Suppressor macrophage (primary cell): ENCODE measurements around the gene FLRT3.

Experiments
- DNase-seq, 4 experiments: peaks; one replicate each; pipeline ENCODE4 v3.0.0-alpha.2; 2020 to 2022

Gene FLRT3

DNA sequence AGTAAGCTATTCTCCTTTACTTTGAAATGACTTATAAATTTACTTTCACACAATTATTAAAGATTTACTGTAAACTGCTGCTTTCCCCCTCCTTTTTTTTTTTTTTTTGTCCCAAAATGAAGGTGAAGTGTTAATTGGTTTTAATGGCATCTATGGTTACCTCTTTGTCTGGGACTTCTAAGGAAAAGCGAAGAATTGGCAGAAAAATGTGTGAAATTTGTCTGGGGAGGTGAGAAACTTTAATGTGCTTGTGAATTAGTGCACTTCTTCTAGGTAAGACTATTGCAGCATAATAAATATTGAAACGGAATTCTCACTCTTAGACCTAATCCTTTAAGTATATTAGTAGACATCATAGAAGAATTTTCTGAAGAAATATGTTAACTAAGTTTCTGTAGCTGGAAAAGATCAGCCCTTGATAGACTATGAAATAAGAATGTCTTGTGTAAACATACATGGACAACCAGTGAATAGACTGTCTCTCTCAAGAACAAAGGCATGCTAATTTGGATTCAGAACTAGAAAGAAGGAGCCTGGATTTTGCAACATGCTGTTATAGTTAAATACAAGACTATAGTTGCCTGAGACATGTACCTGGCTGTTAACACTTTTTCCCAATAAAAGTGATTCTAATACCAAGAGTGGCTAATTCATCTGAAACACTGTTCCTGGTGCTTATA is 23.9 kb downstream of the FLRT3 start:
- no peak for DNase-seq

DNA sequence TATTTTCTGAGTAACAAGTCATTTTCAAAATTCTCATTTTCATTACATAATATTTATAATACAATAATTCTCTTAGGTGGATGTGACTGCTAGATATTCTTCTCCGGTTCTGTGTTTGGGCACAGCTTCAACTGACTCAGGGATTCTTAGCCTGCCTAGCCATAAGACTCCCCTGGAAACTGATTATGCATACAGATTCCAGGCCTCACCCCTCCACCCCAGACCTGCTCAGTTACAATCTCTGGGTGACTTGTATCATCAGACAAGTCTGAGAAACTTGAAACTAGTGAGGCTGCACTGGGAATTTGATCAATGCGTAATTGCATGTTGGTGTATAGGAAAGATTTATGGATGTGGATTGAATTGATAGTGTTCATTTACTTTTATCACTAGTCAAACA is 25.4 kb downstream of the FLRT3 start:
- DNase-seq: no peak

DNA sequence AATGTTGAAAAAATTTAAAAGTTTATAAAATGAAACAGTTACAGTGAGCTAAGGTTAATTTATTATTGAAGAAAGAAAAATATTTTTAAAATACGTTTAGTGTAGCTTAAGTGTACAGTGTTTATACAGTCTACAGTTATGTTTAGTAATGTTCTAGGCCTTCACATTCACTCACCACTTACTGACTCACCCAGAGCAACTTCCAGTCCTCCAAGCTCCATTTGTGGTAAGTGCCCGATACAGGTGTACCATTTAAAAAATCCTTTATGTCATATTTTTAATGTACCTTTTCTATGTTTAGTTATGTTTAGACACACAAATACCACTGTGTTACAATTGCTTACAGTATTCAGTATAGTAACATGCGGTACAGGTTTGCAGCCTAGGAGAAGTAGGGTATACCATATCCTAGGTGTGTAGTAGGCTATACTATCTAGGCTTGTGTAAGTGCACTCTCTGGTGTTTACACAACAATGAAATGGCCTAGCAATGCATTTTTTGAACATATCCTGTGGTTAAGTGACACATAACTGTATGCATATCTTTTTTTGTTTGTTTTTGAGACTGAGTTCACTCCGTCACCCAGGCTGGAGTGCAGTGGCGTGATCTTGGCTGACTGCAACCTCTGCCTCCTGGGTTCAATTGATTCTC is 26.3 kb downstream of the FLRT3 start:
- DNase-seq: no peak

DNA sequence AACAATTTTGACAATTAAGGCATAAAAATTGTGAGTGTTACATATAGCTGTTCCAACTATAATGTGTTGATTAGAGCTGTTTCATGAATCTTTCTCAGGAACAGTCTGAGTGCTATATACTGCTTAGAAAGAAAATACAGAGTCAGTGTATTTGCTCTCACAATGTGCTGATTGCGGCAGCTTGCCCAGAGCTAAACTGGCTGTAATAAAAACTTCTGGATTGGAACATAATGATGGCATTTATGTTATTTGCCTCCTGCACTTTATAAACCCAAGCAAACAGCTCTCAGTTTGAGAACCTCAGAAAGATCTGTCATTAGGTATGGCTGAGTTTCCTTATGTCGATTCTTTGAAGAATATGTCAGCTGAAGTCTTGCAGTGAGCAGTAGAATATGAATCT is 29.5 kb downstream of the FLRT3 start:
- DNase-seq: no peak

DNA sequence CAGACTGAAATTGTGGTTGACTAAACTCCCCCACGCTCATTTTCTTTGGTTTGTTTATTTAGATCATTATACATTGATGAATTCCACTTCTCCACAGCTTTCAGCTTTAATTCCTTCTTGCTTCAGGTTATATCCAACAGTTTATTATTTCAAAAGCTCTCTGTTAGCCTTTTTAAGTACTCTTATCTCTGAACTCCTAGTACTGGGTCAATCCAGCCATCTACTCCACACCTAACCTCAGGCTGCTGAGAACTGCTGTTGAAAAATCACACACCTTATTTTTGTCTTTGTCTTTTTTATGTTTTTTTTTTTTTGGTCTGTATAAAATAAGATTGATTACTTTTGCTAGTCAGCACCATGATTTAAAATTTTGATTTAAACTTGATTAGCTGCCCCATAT is 32.9 kb downstream of the FLRT3 start:
- DNase-seq: no peak

DNA sequence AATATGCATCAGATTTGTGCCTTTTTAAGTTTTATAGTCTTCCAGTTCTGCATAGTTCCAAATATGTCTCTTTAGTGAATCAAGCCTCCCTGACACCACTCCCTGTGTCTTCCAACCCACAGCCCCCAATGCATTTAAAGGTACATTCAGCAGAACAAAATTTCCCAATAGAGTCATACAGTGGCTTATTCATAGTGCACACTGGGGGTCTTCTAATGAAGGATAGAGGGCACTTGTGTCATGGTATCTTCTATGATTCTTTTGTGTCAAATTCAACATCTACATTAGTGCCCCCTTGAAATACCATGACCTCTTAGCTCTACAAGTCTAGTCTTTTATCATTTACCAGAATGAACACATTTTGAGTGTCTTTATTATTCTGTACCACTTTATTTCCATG is 33.8 kb downstream of the FLRT3 start:
- no peak for DNase-seq

DNA sequence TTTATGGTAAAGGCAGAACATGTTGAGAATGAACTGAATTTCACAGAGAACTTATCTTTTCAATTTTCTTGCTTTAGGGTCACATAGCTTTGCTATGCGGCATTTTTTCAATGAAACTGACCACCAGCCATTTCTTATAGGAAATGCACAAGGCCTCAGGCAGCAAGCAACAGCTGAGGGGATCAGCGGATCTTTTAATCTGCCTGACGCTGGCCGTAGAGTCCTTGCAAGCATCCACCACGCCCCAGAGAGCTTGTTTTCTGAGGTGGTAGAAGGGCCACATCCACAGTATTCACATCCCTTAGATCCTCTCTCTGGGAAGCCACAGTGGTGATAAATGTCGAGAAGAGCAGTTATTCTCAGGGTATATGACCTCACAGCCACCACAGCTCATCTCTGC is 34.3 kb downstream of the FLRT3 start:
- no peak for DNase-seq

DNA sequence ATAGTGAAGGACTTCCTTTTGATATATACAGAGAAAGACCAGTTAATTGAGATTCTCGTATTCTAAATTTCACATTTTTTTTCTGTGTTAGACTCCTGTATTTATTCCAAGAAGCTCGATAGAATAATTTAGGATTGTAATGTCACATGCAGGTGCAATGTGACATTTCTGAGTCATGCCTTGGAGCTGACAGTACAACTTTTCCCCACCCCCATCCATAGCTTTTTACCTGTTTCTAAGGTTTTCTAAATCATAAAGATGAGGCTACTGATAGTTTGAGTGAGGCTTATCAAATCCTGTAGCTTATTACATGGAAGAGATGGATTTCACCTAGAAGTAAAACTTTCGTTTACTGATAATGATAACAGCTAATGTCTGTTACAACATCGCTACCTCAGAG is 37.6 kb downstream of the FLRT3 start:
- DNase-seq: no peak

DNA sequence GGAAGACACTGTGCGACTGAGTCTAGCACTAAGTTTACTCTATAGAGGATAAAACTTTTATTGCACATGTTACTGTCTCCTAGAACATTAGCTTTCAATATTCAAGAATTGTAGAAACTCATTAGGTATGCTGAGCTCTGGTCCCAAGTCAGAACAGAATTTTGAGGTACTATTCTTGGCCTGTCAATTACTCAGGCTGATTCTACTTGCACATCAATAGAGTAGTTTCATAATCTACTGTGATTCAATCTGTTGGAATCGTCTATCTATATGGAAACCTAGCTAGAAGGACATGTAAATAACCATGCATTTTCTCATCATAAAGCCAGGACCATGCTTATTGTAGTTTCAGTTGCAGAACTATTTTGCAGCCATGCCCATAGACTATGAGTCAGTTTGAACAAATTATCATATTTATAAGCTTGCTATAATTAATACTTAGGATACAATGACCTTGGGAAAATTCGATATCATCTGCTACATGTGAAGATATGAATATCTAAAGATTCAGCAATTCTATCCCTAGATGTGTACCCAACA is 41.6 kb downstream of the FLRT3 start:
- no peak for DNase-seq

DNA sequence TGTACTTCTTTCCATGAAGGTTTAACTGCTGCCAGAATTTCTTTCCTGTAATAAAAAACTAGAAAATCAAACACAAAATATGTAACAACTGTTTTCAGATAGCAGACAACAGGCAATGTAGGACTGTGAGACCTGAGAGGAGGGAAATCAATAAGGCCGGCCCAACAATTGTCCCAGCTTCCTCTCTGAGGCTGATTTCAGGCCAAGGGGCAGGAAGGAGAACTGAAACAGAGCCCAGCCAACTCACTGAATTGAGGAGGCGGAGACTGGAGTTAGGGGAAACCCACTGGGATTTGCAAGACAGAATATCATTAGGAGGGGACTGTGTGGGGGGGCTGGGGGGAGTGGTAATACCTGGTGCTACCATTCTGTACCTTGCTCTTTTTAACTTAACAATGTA is 42.2 kb downstream of the FLRT3 start:
- no peak for DNase-seq

DNA sequence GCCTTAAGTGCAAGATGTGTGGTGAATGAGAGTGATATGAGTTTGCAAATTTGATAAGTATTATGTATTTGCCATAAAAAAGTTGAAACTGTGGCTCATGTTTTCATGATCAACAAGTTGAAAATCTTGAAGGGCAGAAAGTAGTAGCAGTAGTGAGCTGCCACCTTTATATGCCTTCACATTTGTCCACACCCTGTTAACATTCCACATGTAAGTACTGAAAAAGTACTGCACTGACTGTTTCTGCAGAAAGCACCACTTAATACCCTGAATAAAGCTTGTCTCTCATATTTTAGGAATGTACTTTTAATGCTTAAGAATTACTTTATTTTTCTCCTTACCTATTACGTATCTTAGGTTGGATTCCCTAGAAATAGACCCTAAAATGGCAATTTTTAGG is 45.9 kb downstream of the FLRT3 start:
- DNase-seq: no peak

DNA sequence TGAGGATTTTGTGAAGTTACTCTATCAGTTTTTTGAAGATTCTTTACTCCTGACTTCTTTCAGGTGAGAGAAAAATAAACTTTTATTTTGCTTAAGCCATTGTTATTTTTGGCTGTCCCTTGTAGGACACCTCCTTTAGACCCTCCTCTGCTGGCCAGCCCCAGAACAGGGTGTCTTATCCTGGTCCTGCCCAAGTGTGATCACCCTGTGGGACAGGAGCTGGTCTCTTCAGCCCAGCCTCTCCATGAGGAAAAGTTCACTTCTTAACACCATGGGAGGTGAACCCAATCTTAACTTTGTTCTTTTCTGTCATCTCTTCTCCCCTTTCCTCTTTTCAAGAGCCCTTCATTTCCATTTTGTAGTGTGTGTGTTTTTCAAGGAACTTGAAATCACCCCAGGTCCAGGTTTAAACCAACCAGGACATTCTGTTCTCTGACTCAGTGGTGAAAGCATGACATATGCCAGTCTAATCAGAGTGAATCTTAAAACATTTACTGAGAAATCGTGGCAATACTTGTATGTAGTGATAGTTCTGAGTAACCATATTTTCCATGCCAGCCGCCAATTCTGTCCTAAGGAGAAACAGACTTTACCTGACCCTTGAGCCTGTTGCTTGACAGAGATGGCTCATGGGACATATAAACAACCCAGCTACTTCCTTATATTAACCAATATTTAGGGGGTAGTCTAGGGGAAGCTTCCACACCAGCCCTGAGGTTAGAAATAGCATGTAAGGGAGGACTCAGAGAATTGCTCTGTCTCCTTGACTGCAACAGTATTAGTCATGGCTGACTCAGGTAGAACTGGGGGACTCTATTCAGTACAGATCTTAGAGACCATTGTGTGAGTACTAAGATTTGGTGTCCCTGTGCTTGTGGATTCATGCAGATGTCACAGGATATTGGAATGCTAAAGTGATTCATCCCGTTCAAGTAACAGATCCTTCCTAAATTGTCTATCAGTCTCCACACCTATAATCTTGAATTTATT is 48.8 kb downstream of the FLRT3 start:
- no peak for DNase-seq

DNA sequence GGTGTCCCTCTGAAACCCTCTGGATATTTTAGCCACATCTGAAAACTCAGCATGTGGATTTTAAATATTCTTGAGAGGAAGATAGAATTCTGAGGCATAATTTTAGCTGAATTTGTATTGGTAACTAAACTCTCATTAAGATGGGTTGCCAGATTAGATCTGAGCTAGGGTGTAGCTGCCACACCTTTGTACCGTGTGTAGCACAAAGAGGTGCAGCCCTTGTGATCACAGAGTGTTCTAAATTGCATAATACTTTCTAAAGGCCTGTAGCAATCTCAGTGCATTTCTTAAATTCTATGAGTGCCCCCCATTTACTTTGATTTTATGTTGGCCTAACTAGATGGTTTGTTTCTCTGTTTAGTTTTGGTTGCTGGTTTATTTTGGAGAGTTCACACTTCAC is 53.0 kb downstream of the FLRT3 start:
- no peak for DNase-seq

DNA sequence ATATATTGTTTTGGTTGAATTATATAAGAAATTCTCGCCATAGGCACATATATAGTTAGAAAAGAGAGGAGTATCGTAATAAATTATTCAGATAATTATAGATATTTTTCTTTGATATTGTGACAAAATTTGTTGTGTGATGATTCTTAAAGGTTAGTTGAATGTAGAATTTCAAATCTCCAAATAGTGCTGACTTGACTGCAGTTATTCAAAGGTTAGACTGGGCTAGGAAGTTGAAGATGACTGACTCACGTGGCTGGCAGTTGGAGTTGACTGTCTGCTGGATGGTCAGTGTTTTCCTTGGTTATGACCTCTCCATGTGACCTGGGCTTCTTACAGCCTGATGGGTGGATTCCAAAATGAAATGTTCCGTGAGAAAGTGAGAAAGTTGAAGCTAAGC is 55.3 kb downstream of the FLRT3 start:
- no peak for DNase-seq
